HG03159 (cell line): ENCODE data around the gene PAX9.

ENCODE experiments used
- ATAC-seq: cut with Tn5 transposase; IDR thresholded peaks from one replicate; pipeline ENCODE4 v1.9.1; 2021; ENCODE audit warnings: mild to moderate bottlenecking, moderate library complexity; ENCODE audit not compliant: unreplicated experiment

PAX9 gene

DNA sequence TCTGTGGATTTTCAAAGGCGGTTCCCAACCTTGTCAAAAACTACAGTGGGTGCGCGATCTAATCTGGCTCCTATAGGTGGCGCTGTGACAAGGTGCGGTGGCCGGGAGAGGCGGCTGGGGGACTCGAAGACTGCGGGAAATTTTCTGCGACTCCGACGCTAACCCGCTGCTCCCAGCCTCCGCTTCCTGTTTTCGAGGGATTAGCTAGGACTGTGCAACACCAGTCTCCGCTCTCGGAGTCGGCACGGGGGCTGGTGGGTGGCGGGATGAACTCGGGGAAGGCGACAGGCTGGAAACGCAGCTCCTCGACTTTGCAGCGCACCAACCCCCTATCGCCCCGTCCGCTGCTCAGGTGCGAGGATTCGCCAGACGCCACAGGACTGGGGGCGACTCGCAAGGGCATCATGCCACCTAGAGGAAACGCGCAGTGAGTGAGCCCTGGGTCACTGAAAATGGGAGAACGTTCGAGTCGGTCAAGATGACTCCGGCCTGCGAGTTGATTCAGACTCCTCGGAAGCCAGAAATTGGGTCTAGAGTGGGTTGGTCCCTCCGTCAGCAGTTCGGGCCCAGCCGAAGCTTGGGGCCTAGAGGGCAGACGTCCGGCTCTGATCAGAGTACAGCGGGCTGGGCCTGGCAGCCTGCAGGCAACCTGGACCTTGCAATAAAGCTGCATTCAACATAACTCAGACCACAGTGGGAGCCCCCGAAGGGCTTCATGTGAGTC, 5.5 kb upstream of the PAX9 start:
- ATAC-seq, result no peak

- ATAC-seq, result no peak
Measured at GRCh38 chr14:36656687-36657398, 4.8 kb upstream of the PAX9 start.

- ATAC-seq, result no peak
Measured at GRCh38 chr14:36657399-36658122, 4.1 kb upstream of the PAX9 start.

GRCh38 chr14:36658123-36659009, 3.3 kb upstream of the PAX9 start:
- ATAC-seq, result no peak

DNA sequence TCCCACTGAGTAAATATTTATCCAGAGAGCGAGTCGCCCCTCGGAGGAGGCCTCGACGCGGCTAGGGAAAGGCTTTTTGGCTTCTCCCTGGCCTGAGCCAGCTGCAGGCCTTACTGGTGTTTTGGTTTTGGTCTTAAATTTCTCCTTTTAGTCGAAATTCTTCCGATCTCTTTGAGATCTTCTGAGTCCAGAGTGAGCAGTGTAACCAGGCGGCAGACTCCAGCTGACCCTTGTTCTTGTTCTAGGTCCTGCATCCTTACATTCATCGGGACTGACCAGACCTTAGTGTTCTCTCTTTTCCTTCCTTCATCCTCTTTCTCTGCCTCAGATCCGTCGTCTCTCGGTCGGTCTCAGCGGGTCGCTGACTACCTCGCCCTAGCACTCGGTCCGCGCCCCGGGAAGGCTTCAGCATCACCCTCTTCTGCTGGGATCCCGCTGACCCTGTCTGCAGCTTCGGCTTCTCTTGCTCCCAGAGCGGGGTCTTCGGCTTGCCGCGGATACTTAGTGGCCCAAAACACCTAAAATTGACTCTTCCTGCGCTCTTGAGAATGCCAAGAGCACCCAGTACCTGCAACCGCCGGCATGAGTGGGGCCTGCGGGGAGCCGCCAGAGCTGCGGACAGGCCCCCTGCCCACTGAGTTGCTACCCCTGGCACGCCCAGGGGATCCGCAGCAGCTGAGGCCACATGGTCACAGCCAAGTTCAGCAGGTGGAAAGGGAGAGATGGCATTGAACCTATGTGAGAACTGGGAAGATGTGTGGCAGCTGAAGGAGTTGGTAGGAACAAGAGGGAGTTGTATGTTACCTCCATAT, 2.4 kb upstream of the PAX9 start:
- no peak for ATAC-seq

- no peak for ATAC-seq
Measured at GRCh38 chr14:36659822-36660735, 1.6 kb upstream of the PAX9 start.

DNA sequence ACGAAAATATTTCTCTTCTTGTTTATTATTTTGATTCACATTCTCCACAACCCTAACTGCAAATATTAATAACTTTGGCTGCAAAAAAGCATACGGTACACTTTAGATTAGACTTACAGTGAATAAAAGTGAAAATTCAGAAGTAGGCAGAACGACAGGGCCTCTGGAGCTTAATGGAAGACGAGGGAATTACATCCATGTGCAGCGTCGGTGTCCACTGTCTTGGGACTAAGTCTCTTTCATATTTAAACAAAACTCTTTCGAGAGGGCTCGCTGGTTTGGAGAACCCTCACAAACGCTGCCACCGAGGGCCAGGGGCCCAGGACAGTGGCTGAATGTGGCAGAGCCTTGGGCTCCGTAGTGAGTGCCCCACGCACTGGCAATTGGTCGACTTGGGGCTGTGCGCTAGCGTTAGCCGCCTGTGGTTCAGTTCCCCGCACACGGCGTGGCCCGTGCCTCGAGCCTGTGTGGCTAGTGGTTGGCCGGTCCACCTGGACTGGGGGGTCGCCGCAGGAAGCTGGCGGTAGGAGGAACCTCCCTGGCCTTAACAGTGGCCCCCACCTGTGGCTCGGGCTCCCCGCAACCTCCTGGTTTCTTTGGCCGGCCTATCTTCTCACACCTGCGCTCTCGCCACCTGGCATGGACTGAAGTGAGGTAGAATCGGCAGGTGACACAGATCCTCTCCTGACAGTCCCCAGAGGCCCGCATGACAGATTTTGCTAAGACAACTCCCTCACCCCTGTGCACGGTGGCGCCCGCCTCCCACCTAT, 739 bp upstream of the PAX9 start:
- no peak for ATAC-seq

DNA sequence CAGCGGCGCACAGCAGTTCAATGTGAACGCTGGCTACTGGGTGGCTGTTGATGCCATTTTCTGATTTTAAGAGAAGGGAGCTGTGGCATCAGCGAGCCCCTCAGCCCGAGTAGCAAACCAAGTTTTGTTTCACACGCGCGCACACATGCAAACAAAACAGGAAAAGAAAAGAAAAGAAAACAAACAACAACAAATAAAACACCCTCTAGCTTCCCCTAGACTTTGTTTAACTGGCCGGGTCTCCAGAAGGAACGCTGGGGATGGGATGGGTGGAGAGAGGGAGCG, 540 bp downstream of the PAX9 start:
- ATAC-seq, result no peak

GRCh38 chr14:36662543-36663403, 1.1 kb downstream of the PAX9 start:
- ATAC-seq, result no peak

GRCh38 chr14:36663404-36664321, 2.0 kb downstream of the PAX9 start:
- no peak for ATAC-seq

DNA sequence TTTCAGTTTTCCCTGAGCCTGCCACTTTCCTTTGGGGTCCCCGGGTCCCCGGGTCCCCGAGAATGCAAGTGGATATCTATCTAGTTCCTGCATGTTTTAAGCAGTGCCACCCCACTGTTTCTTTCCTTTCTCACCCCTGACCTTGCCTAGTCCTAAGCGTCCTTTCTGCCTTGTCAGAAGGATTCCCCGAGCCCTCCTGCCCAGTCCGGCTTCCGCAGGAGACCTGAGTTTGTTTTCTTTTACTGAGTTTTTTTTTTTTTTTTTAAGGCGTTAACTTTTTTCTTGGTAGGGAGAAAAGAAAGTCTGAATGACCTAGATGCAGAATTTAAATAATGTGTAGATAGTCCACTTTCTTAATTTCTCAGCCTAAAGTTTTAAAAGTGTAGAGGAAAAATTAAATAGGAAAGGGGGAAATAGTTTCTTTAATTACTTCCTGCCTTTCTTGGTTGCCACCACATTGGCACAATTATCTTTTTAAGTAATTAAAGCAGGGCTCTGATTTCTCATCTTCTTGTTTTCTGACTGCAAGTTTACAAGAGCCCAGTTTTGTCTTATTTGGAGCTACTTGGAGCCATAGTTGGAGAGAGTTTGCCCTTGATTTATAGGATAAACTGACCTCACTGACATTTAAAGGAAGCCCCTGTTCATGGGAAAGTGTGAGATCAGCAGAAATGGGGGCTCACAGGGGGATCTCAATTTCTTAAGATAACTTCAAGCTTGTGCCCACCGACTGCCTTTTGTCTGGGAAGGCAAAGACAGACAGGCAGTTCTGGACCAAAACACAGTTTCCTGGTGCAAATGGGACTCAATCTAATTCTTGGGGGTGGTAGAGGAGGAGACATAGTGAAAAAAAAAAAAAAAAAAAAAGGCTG, 2.9 kb downstream of the PAX9 start:
- ATAC-seq, result no peak

- ATAC-seq, result no peak
Measured at GRCh38 chr14:36665887-36666415, 4.3 kb downstream of the PAX9 start.

GRCh38 chr14:36666416-36667206, 5.0 kb downstream of the PAX9 start:
- no peak for ATAC-seq

DNA sequence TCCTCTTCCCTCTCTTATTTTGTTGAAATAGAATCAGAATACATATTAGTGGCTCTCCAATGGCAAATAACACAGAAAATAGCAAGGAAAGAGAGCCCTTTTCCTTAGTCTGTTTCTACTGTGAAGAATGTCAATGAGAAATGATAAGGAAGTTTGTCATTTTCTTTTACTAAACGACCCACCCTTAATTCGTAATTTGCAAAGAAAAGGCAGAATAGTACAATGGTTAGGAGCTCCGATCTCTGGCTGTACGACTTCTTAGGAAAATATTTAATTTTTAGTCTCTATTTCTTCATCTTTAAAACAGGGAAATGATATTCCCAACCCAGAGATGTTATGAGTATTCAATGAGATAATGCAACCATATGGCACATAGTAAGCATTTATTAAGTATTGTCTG, 6.0 kb downstream of the PAX9 start:
- ATAC-seq, result no peak

- no peak for ATAC-seq
Measured at GRCh38 chr14:36671149-36671548, 9.5 kb downstream of the PAX9 start.
